T1000 (cell line): ENCODE measurements around the gene KLC4.

Source experiments
- DNase-seq: peaks from one replicate; lab custom pipeline; 2025; ENCODE audit warnings: mixed read lengths; lab: John Stamatoyannopoulos, UW

Gene KLC4

DNA sequence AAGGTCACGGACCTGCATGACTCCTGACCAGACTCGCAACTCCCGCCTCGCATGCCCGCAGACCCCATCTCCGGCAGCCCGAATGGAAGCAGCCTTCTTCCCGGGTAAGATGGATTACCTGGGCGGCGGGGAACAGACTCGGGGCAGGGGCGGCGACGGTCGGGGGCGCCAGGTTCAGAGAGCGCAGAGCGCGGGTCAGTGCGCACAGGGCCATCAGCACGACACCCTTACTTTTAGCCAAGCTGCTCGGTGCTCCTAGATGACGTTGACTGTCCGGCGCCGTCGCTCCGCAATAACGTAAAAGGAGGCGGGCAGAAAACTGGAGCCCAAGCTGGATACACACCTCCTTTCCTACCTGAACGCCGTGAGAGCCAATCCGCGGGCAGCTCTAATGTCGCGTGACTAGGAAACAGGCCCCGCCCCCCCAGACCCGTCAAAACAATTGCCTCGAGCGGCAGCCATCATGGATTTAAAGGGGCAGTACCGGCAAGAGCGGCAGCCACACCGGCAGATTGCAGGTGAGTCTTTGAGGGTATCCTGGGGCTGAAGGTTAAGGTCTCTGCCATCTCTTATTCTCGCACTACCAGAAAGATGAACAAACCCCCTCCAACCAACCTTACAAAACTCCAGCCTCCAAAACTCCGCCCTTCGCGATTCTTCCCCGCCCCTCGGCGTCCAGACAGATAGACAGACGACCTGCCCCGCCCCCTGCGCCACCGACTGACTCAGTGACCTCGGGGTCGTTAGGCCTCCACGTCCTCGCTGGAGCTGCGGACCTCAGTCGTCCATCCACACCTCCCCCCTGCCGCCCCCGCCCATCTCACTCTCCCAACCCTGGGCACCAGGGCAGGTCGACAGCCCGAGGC, at the start of gene KLC4, which contains the start of gene MRPL2:
KLC4 (plus strand) TSS at position 464 of the 866 bp plus-strand sequence. CDS start 1,705 bp downstream, outside the sequence.
MRPL2 (minus strand) TSS at position 267 of the 866 bp plus-strand sequence; CDS start at position 214, 53 bp downstream.
- DNase-seq, result peak; percentile 96

DNA sequence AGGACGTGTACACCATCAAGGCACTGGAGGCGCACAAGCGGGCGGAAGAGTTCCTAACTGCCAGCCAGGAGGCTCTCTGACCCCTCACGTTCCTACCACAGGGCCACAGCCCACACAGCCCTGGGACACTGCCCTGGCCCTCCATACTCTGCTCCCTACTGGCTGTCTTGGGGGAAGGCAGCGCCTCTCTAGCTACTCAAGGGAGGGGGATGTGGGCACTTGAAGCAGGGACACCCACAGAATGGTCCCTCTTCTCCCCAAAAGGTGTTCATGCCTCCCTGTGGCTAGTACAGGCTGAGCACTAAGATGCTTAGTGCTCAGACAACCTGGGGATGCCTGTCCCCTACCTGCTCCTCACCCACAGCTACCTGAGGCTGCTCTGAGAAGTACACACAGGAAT, 48.2 kb upstream of the KLC4 start:
- no peak for DNase-seq

DNA sequence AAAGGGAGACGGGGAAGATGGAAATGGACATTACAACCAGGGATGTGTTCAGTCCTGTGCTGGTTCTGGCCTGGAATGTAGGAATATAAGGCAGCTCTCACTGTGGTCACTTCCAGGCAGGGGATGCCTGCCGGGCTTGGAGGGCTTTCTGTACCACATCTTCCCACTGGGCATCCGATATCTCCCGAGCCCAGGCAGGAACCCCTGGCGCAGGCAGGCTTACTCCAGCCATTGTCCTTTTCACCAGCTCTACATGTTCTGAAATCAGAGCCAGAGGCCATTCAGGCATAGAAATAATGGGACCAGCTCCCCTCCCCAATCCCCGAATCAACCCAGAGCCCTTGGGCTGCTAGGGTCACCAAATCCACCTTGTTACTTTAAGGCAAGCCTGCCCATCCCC, 47.1 kb upstream of the KLC4 start:
- no peak for DNase-seq

DNA sequence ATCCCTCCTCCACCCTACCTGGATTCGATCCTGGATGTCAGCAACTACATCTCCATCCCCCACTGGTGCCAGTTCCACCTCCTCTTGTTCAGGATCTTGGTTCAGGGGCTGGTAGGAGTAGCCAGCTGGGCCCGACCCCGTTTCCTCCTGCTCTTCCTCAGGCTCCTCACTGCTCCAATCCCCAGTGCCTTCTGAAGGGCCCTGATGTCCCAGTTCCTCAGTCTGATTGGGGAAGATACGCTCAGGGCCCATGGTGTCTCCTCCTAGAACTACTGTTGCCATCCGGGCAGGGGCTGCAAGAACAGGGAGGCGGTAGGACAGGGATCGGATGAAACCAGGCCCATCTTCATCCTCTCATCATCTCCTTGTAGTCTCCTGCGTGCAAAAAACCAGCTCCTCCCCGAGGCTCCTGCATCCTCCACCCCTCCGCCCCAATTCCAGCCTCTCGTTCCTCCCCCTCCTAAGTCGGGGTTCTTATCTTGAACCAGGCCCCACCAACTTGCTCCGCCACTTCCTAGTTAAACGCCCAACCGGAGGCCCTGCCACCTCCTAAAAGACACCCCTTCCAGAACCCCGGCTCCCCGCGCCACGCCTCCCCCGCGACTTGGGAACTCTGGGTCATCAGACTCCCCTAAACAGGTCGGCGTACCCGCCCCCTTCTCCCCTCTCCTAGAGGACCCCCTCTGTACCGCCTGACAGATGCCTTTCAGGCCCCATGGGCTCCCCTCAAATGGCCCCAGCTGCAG, 46.2 kb upstream of the KLC4 start:
- DNase-seq, result peak; percentile 65

DNA sequence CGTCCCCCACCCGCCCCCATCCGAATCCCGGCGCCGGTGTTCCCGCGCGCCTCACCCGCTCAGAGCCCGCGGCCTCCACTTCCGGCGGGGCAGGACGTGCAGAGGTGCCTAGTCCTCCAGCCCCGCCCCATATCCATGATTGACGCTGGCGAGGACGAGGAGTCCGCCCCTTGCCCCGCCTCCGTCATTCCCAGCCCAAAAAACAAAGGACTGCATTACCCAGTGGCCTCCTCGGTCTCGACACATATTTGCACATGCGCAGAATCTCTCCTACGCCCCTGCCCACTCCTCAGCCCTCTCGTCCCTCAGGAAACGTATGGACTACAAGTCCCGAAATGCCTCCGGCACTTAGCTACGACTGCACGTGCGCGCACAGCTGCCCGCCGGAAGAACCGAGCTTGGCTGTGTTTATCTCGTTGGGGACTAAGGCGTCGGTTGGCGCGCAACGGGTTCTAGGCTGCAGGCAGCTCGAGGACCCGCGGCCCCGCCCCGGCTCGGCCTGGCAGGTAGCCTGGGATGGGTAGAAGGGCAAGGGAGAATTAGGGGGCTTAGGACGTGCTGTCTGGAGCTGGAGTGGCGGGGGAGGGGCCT, 45.5 kb upstream of the KLC4 start, which contains the start of the genes KLHDC3 and MEA1:
KLHDC3 (plus strand) TSS at position 407 of the 591 bp plus-strand sequence. CDS start 2,944 bp downstream, outside the sequence.
MEA1 (minus strand) TSS at position 104 of the 591 bp plus-strand sequence. CDS start 133 bp downstream, outside the sequence.
- DNase-seq, result peak; percentile 99

DNA sequence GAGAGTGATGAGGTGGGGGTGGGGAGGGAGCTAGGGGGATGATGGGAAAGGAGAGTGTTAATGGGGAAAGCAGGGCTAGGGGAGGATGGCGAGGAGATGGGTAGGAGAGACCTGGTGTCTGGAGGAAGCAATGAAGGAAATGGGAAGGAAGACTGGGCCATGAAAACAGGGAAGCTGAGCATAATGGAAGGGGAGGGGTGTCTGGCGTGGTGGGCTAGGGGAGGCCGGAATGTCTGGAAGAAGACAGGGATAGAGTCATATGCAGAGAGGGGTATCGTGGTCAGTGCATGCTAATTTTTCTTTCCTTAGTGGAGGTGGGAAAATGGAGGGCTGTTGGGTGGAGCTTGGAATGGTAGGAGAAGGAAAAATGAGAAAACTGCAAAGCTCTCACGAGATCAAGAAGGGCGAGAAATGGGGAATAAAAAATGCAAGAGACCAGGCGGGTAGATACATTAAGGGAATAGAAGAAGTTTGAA, 45.0 kb upstream of the KLC4 start:
- no peak for DNase-seq

DNA sequence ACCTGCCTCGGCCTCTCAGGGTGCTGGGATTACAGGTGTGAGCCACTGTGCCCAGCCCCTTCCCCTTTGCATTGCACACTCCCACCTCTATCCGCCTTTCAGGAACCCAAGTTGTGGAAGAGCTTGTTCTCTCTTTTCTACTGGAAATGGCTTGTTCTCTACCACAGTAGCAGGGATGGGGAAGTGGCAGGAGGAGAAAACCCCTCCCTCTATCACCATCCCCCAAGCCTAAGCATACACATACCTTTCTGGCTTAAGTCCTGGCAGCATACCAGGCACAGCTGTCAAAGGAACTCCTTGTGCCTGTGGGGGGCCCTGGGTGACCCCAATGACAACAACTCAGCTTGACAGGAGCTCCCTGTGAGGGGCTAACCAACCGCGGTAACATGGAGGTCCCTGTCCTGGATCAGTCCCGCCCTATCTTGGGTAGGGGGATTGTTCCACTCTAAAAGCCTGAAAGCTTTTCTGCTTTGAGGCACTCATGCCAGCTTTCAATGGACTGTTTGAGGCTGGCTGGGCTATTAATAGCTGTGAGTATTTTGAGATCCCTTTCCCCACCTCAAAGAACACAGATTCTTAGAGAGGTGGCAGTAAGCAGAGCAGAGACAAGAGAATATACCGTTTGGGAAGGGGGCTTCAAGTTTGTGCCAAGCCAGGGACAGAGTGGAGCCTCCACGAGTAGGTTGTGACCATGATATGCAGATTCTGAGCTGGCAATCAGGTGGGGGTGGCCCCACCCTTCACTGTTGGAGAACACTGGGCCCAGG, 43.1 kb upstream of the KLC4 start:
- DNase-seq, result no peak

DNA sequence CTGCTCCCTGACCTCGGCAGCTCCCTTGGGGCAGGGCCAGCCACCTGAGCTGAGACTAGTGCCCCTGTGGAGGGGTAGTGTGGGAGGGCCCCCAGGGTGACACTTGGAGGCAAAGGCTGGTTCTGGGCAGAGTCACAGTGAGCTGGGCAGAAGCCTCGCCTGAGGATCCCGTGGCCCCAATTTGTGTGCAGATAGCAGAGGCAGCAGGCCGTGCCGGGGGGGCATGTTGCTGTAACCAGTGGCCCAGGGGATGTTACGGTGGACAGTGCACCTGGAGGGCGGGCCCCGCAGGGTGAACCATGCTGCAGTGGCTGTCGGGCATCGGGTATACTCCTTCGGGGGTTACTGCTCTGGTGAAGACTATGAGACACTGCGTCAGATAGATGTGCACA, 42.5 kb upstream of the KLC4 start:
- no peak for DNase-seq

DNA sequence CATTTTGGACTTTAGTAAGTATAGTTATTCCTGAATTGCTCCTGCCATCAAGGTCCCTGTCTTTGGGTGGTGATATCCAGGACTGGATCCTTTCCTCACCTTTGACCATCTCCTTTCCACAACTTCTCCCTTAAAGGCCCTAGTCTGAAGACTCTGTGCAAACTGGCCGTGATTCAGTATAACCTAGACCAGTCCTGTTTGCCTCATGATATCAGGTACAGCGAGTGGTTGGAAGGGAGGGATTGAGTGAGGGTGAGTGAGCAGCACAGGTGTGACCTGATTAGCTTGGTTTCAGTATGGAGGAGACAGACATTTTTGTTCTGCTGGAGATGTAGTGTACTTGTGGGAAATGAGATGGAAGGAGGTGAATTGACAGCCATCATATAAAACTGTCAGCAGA, 40.3 kb upstream of the KLC4 start:
- no peak for DNase-seq

DNA sequence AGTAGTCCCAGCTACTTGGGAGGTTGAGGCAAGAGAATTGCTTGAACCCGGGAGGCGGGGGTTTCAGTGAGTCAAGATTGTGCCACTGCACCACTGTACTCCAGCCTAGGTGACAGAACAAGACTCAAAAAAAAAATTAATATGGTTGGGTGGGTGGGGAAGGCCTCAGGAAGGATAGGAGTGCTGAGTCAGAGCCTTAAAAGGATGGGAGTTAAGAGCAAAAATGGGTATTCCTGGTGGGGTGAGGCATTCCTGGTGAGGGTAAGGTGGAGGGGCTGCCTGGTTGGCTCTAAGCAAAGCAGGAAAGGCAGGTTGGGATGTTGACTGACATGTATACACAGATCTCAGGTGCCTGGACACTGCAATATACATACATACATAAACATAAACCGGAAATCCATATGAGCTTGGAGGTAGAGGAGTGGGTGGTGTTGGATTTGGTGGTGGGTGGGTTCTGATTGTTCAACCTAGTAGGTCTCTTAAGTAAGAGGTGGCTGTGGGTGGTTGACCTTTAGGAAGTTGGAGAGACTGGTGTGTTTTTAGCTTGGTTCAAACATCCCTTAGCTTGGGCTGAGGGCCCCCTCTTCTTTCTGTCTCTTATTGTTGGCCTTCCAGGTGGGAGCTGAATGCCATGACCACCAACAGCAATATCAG, 39.3 kb upstream of the KLC4 start:
- no peak for DNase-seq

DNA sequence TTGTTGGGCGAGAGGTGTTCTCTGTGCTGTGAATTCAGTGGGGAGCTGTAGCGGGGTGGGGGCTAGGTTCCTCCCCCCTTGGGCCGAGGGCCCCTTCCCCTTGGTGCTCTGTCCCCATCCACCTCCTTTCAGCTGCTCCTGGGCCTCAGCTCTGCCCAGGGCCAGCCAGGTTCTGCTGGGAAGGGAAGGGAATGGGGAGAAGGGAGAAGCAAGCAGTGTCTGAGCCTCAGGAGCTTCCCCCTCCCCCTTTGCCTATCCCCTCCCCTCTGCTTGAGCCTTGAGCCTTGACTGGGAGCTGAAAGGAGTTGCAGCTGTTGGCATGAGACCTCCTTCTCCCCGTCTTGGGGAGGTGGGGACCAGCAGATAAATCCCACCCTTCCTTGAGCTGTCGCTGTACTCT, 38.6 kb upstream of the KLC4 start:
- DNase-seq, result no peak

DNA sequence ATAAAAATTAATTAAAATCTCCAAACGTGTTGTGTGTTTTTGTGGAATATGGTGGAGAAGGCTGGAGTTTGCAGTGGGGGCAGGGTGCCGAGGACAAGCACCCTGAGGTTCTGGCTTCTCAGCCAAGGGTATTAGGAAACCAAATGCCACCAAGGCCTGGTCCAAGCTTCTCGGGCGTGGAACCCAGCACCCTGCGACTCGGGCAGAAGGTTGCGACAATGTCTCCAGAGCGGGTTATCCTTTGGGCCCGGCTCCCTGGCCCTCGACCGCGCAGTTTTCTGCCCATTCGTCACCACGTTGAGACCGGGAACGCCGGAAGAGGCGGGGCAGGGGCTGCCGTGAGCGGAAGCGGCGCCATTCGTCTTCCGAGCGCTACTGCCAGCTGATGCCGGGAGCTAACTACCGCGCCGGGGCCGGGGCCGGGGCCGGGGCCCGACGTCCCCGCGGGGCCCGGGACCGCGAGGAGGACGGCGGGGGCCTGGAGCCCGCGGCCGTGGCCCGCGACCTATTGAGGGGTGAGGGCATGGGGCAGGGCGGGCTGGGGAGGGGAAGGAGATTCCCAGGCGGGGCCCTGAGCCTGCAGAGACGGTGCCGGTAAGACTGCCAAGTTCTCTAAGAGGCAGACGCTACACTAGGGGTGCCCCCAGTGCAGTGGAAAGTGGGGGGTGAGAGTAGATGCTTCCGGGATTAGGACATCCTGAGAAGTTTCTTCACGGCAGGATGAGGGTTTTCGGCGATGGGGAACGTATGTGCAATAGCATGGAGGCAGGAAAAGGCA, 38.0 kb upstream of the KLC4 start, which contains the start of gene RRP36:
RRP36 (plus strand) TSS at position 354 of the 778 bp plus-strand sequence; CDS start at position 386, 32 bp downstream.
- peak; percentile 42 for DNase-seq

DNA sequence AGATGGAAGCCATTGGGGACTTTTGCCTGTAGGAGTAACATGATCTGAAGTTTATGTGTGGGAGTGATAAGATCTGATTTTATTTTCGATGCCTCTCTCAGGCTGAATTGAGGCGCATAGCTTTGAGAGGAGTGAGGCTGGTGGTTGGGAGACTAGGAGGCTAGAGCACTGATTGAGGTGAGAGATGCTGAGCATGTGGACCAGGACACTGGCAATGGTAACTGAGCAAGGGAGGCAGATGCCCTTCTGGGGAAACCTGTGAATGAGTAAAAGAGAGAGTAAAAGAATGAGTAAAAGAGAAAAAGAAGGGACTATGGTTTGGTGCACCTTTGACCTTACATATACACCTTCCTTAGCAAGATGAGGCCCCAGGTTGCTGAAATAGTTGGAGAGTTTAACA, 35.0 kb upstream of the KLC4 start:
- DNase-seq, result no peak

DNA sequence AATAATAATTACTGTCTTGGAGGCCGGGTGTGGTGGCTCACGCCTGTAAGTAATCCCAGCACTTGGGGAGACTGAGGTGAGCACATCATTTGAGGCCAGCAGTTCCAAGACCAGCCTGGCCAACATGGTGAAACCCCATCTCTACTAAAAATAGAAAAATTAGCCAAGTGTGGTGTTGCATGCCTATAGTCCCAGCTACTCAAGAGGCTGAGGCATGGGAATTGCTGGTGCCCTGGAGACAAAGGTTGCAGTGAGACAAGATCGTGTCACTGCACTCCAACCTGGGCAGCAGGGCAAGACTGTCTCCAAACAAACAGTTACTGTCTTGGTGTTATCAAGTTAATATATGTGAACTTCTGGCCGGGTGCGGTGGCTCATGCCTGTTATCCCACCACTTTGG, 33.1 kb upstream of the KLC4 start:
- DNase-seq, result no peak

DNA sequence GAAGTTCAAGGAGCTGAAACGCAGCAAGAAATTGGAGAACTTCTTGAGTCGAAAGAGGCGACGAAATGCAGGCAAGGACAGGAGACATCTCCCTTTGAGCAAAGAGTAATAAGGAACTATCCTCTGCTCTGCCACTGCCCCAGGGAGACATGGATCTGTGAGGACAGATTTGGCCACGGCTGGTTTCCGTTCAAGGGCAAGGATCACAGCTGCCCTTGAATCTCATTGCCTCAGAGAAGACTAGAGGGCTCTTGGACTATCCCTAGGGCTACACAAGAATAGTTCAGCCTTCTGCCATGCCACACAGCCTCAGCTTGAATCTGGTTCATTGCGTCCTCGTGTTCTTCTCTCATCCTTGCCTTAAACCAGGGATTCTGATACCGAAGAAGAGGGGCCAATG, 30.3 kb upstream of the KLC4 start:
- DNase-seq, result no peak

DNA sequence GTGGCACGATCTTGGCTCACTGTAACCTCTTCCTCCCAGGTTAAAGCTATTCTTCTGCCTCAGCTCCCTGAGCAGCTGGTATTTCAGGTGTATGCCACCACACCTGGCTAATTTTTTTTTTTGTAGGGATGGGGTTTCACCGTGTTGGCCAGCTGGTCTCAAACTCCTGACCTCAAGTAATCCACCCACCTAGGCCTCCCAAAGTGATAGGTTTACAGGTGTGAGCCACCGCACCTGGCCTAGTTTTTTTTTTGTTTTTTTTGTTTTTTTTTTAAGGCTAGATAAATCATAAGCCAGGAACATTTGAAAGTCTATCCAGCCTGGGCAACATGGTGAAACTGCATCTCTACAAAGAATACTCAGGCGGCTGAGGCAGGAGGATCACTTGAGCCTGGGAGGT, 27.1 kb upstream of the KLC4 start:
- DNase-seq, result no peak

DNA sequence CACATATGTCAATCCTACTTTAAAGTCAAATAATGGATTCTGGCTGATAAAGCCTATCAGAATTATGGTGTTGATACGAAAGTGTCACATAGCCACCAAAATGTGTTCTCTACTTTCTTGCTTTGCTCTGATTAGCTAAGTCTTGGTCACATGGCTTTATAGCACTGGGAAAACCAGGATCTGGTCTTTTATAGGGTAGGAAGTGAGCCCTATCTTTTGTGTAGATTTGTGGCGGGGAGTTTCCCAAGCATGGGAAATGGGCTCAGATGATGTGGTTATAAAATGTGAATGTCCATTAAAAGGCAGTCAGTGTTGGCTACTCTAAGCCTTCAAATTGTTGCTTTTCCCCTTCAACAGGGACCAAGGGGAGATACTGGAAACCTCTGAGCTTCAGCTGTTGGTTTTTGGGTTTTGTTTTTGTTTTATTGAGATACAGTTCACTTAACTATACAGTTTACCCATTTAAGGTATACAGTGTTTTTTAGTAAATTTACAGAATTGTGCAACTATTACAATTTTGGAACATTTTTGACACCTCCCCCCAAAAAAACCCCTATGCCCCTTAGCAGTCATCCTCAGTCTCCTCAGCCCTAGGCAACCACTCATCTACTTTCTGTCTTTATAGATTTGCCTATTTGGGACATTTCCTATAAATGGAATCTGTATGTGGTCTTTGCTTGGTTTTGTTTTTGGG, 25.8 kb upstream of the KLC4 start:
- DNase-seq, result no peak

DNA sequence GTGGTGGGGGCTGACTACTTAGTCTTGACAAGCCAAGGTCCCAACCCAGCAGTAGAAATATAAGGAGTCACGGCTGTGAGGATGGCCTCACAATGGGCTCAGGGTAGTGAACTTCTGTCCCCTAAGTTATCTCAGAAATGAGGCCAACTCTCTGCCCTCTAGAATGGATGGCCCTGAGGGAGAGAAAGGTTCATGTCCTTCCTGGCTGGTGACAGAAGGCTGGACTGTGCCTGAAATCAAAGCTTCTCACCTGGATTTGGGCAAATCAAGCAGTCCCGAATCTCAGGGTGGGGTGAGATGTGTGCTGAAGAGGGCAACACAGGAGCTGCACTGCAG, 25.3 kb upstream of the KLC4 start:
- no peak for DNase-seq

DNA sequence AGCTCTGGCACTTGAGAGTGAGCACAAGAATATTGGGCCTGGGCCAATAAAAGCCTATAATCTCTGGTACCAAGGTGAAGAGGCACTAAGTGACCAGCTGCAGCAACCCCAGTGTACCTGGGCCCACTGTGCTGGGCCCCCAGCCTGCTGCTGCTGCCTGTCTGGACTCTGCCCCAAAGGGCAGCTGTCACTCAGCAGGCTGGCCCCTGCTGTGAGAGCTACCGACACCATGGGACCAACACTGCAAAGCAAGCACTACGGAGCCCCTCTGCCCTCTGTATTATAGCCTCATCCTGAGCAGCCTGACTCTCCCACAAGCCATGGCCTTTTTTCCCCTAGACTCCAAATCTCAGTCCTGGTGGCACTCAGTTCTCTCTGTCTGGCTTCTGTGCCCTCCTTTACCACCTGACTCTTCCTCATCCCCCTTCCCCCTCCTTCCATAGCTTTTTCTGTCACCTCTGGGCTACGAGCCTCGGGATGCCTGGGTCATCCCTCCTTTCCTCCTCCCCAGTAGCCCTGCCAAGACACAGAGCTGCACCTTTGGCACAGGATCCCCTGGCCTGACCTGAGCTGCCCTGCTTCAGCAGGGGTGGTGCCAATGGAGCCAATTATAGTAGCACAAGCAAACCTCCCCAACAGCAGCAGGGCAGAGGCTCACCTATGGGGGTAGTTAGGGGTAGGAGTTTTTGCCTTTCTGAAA, 23.8 kb upstream of the KLC4 start:
- DNase-seq, result no peak
